HG03342 (cell line): ENCODE results near the gene NAA60.
"Not testable (repeated sequence)": the region's sequence is repeated elsewhere in the genome, so short reads cannot be mapped to it uniquely, and the experiment has no call there.

Experiments used
- ATAC-seq: cut with Tn5 transposase; IDR thresholded peaks from one replicate; pipeline ENCODE4 v1.9.1; 2021; ENCODE audit warnings: mild to moderate bottlenecking, moderate library complexity; ENCODE audit not compliant: unreplicated experiment

NAA60 gene

GRCh38 chr16:3461151-3461550 lies 17.7 kb downstream of the NAA60 start:
- ATAC-seq = no peak

- no peak for ATAC-seq
Measured at GRCh38 chr16:3465301-3465700, 21.8 kb downstream of the NAA60 start.

- no peak for ATAC-seq
Measured at GRCh38 chr16:3465911-3466584, 22.6 kb downstream of the NAA60 start.

- no peak for ATAC-seq
Measured at GRCh38 chr16:3467182-3467581, 23.7 kb downstream of the NAA60 start.

GRCh38 chr16:3467921-3468320 lies 24.4 kb downstream of the NAA60 start:
- no peak for ATAC-seq

GRCh38 chr16:3468501-3468900 lies 25.0 kb downstream of the NAA60 start:
- ATAC-seq = no peak

- ATAC-seq = no peak
Measured at GRCh38 chr16:3469736-3470135, 26.3 kb downstream of the NAA60 start.

GRCh38 chr16:3470723-3471122 lies 27.2 kb downstream of the NAA60 start:
- no peak for ATAC-seq

GRCh38 chr16:3471518-3472176 lies 28.2 kb downstream of the NAA60 start:
- ATAC-seq = no peak

GRCh38 chr16:3472878-3473595 lies 29.6 kb downstream of the NAA60 start:
- no peak for ATAC-seq

GRCh38 chr16:3473596-3473943 lies 30.1 kb downstream of the NAA60 start:
- ATAC-seq = not testable (repeated sequence)

- no peak for ATAC-seq
Measured at GRCh38 chr16:3474136-3474779, 30.8 kb downstream of the NAA60 start.

GRCh38 chr16:3474870-3475269 lies 31.4 kb downstream of the NAA60 start:
- not testable (repeated sequence) for ATAC-seq

- no peak for ATAC-seq
Measured at GRCh38 chr16:3475604-3476375, 32.3 kb downstream of the NAA60 start.

GRCh38 chr16:3476409-3476808 lies 32.9 kb downstream of the NAA60 start:
- ATAC-seq = no peak

- no peak for ATAC-seq
Measured at GRCh38 chr16:3478242-3478925, 34.9 kb downstream of the NAA60 start.

- no peak for ATAC-seq
Measured at GRCh38 chr16:3479654-3480216, 36.3 kb downstream of the NAA60 start.

GRCh38 chr16:3480901-3481695 lies 37.6 kb downstream of the NAA60 start:
- no peak for ATAC-seq
